Astrocyte of the hippocampus (primary cell): ENCODE data around the gene USP17L13.
A peak's percentile ranks its signal among the peaks of the same experiment; 100 is the strongest.
"Not testable (repeated sequence)": the region's sequence is repeated elsewhere in the genome, so short reads cannot be mapped to it uniquely, and the experiment has no call there.

Experiments used
- DNase-seq: peaks from one replicate; pipeline ENCODE4 v3.0.0; 2011; ENCODE audit warnings: low read depth, low spot score

The USP17L13 gene, protein sequence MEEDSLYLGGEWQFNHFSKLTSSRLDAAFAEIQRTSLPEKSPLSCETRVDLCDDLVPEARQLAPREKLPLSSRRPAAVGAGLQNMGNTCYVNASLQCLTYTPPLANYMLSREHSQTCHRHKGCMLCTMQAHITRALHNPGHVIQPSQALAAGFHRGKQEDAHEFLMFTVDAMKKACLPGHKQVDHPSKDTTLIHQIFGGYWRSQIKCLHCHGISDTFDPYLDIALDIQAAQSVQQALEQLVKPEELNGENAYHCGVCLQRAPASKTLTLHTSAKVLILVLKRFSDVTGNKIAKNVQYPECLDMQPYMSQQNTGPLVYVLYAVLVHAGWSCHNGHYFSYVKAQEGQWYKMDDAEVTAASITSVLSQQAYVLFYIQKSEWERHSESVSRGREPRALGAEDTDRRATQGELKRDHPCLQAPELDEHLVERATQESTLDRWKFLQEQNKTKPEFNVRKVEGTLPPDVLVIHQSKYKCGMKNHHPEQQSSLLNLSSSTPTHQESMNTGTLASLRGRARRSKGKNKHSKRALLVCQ

DNA sequence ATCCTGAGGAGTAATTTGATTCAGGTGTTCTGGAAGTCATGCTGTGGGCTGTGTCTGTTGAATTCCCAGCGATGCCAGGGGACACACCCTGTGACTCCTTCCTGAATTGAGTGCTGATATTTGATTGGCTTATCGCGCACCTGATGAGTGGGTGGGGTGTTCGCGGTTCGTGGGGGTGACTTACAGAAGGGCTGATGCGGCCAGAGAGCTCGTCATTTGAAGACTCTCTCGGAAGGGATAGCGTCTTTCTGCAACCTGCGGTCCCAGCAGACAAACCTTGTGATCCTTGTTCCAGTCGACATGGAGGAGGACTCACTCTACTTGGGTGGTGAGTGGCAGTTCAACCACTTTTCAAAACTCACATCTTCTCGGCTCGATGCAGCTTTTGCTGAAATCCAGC, at the start of gene USP17L13:
Gene USP17L13, plus strand, starts transcription at position 301 of the 400 bp plus-strand sequence. Its CDS starts 0 bp downstream, at position 301.
- not testable (repeated sequence) for DNase-seq

- DNase-seq, result not testable (repeated sequence)
These were observed 14.3 kb upstream of the USP17L13 start, which contains the start of gene USP17L10 for GRCh38 chr4:9210357-9210756. TSS of gene USP17L10 (plus strand) at chr4:9210657. CDS start at chr4:9210657, 0 bp downstream.

GRCh38 chr4:9214701-9215100, 10.0 kb upstream of the USP17L13 start:
- DNase-seq, result not testable (repeated sequence)

GRCh38 chr4:9215105-9215504, 9.6 kb upstream of the USP17L13 start, which contains the start of gene USP17L11:
TSS of gene USP17L11 (plus strand) at chr4:9215405. CDS start at chr4:9215405, 0 bp downstream.
- DNase-seq, result not testable (repeated sequence)

DNA sequence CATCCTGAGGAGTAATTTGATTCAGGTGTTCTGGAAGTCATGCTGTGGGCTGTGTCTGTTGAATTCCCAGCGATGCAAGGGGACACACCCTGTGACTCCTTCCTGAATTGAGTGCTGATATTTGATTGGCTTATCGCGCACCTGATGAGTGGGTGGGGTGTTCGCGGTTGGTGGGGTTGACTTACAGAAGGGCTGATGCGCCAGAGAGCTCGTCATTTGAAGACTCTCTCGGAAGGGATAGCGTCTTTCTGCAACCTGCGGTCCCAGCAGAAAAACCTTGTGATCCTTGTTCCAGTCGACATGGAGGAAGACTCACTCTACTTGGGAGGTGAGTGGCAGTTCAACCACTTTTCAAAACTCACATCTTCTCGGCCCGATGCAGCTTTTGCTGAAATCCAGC, 4.8 kb upstream of the USP17L13 start, which contains the start of gene USP17L12:
Gene USP17L12, plus strand, starts transcription at position 301 of the 400 bp plus-strand sequence. Its CDS starts 0 bp downstream, at position 301.
- DNase-seq, result not testable (repeated sequence)

GRCh38 chr4:9230249-9230648, 5.6 kb downstream of the USP17L13 start:
- DNase-seq, result not testable (repeated sequence)

GRCh38 chr4:9234085-9234484, 9.4 kb downstream of the USP17L13 start, which contains the start of gene USP17L15:
TSS of gene USP17L15 (plus strand) at chr4:9234385. CDS start at chr4:9234385, 0 bp downstream.
- not testable (repeated sequence) for DNase-seq

DNA sequence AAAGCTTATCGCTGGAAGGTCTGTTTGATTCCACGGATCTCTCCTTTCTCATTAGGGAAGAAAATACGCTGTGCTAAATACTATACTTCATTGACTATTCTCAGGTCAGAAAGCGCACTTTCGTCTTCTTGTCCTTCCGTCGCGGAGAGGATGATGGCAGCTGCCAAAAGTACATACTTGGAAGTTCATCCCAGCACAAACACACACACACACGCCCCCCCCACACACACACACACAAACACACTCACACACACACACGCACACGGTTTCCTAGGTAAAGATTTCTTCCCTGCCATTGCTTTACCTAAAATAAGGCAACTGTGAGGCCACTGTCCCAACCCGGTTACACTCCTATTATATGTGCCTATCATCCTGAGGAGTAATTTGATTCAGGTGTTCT, 13.8 kb downstream of the USP17L13 start:
- peak; percentile 0 for DNase-seq

GRCh38 chr4:9243579-9243978, 18.9 kb downstream of the USP17L13 start, which contains the start of gene USP17L17:
TSS of gene USP17L17 (plus strand) at chr4:9243879. CDS start at chr4:9243879, 0 bp downstream.
- not testable (repeated sequence) for DNase-seq

DNA sequence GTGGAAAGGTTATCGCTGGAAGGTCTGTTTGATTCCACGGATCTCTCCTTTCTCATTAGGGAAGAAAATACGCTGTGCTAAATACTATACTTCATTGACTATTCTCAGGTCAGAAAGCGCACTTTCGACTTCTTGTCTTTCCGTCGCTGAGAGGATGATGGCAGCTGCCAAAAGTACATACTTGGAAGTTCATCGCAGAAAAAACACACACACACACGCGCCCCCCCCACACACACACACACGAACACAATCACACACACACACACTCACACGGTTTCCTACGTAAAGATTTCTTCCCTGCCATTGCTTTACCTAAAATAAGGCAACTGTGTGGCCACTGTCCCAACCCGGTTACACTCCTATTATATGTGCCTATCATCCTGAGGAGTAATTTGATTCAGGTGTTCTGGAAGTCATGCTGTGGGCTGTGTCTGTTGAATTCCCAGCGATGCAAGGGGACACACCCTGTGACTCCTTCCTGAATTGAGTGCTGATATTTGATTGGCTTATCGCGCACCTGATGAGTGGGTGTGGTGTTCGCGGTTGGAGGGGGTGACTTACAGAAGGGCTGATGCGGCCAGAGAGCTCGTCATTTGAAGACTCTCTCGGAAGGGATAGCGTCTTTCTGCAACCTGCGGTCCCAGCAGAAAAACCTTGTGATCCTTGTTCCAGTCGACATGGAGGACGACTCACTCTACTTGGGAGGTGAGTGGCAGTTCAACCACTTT, 23.4 kb downstream of the USP17L13 start, which contains the start of gene USP17L18:
Gene USP17L18, plus strand, starts transcription at position 678 of the 728 bp plus-strand sequence. Its CDS starts 0 bp downstream, at position 678.
- DNase-seq, result peak; percentile 8

DNA sequence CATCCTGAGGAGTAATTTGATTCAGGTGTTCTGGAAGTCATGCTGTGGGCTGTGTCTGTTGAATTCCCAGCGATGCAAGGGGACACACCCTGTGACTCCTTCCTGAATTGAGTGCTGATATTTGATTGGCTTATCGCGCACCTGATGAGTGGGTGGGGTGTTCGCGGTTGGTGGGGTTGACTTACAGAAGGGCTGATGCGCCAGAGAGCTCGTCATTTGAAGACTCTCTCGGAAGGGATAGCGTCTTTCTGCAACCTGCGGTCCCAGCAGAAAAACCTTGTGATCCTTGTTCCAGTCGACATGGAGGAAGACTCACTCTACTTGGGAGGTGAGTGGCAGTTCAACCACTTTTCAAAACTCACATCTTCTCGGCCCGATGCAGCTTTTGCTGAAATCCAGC, 28.4 kb downstream of the USP17L13 start, which contains the start of gene USP17L19:
Gene USP17L19, plus strand, starts transcription at position 301 of the 400 bp plus-strand sequence. Its CDS starts 0 bp downstream, at position 301.
- not testable (repeated sequence) for DNase-seq

DNA sequence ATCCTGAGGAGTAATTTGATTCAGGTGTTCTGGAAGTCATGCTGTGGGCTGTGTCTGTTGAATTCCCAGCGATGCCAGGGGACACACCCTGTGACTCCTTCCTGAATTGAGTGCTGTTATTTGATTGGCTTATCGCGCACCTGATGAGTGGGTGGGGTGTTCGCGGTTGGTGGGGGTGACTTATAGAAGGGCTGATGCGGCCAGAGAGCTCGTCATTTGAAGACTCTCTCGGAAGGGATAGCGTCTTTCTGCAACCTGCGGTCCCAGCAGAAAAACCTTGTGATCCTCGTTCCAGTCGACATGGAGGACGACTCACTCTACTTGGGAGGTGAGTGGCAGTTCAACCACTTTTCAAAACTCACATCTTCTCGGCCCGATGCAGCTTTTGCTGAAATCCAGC, 33.1 kb downstream of the USP17L13 start, which contains the start of gene USP17L20:
Gene USP17L20, plus strand, starts transcription at position 301 of the 400 bp plus-strand sequence. Its CDS starts 0 bp downstream, at position 301.
- DNase-seq, result not testable (repeated sequence)

DNA sequence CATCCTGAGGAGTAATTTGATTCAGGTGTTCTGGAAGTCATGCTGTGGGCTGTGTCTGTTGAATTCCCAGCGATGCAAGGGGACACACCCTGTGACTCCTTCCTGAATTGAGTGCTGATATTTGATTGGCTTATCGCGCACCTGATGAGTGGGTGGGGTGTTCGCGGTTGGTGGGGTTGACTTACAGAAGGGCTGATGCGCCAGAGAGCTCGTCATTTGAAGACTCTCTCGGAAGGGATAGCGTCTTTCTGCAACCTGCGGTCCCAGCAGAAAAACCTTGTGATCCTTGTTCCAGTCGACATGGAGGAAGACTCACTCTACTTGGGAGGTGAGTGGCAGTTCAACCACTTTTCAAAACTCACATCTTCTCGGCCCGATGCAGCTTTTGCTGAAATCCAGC, 37.9 kb downstream of the USP17L13 start, which contains the start of gene USP17L21:
Gene USP17L21, plus strand, starts transcription at position 301 of the 400 bp plus-strand sequence. Its CDS starts 0 bp downstream, at position 301.
- not testable (repeated sequence) for DNase-seq

- not testable (repeated sequence) for DNase-seq
These were observed 42.6 kb downstream of the USP17L13 start, which contains the start of gene USP17L22 for GRCh38 chr4:9267319-9267718. TSS of gene USP17L22 (plus strand) at chr4:9267619. CDS start at chr4:9267619, 0 bp downstream.

- DNase-seq, result not testable (repeated sequence)
These were observed 47.0 kb downstream of the USP17L13 start for GRCh38 chr4:9271719-9272118.
